Neural progenitor cell (in vitro differentiated cells): Measurements from ENCODE around the gene PREX1. TPM values are rescaled to one million over a fixed set of nuclear protein-coding genes. Genes with fewer than 3 reads are reported as not detected.
A peak's percentile ranks its signal among the peaks of the same experiment; 100 is the strongest.

ENCODE experiments used
- DNase-seq: peaks from one replicate; pipeline ENCODE4 v3.0.0-alpha.2; 2016; ENCODE audit warnings: low spot score
- H2AFZ ChIP-seq: fragments of 200-600 bp; sonication (generic); replicated peaks from 2 replicates; pipeline ENCODE4 v1.6.1; 2016; ENCODE audit warnings: antibody characterized with exemption
- H3F3A ChIP-seq: fragments of 200-600 bp; sonication (generic); 2 replicates; pipeline ENCODE4 v1.6.1; 2016; ENCODE audit warnings: antibody characterized with exemption, low read depth
- H3K27ac ChIP-seq: fragments of 200-600 bp; sonication (generic); 2 replicates; pipeline ENCODE4 v1.5.1; 2016; ENCODE audit warnings: mild to moderate bottlenecking
- H3K27me3 ChIP-seq: fragments of 200-600 bp; sonication (generic); 2 replicates; pipeline ENCODE4 v1.6.1; 2016; ENCODE audit warnings: mild to moderate bottlenecking, moderate library complexity
- H3K36me3 ChIP-seq: fragments of 200-600 bp; sonication (generic); 2 replicates; pipeline ENCODE4 v1.5.1; 2016
- H3K4me1 ChIP-seq: fragments of 200-600 bp; sonication (generic); 2 replicates; pipeline ENCODE4 v1.6.1; 2016; ENCODE audit warnings: mixed run types
- H3K4me2 ChIP-seq: fragments of 200-600 bp; sonication (generic); 2 replicates; pipeline ENCODE4 v1.6.1; 2016
- H3K4me3 ChIP-seq: fragments of 200-600 bp; sonication (generic); 2 replicates; pipeline ENCODE4 v1.5.1; 2016
- H3K79me2 ChIP-seq: fragments of 200-600 bp; sonication (generic); 2 replicates; pipeline ENCODE4 v1.6.1; 2016; ENCODE audit warnings: low read depth
- H3K9ac ChIP-seq: fragments of 200-600 bp; sonication (generic); 2 replicates; pipeline ENCODE4 v1.6.1; 2016
- H3K9me3 ChIP-seq: fragments of 200-600 bp; sonication (generic); 2 replicates; pipeline ENCODE4 v1.5.1; 2016; ENCODE audit warnings: low read depth
- H4K20me1 ChIP-seq: fragments of 200-600 bp; sonication (generic); 2 replicates; pipeline ENCODE4 v1.6.1; 2016; ENCODE audit warnings: low read depth
- H3K27ac Mint-ChIP-seq: 3 replicates; pipeline ENCODE4 v1.8.0; 2021; ENCODE audit warnings: mixed read lengths
- H3K27me3 Mint-ChIP-seq: 2 replicates; pipeline ENCODE4 v1.8.0; 2022; ENCODE audit warnings: low read depth, mild to moderate bottlenecking, inconsistent platforms, moderate library complexity, mixed read lengths; ENCODE audit not compliant: insufficient read depth
- H3K36me3 Mint-ChIP-seq: 3 replicates; pipeline ENCODE4 v1.8.0; 2021; ENCODE audit warnings: mixed read lengths
- H3K4me1 Mint-ChIP-seq: 3 replicates; pipeline ENCODE4 v1.8.0; 2021; ENCODE audit warnings: mixed read lengths
- H3K4me3 Mint-ChIP-seq: 3 replicates; pipeline ENCODE4 v1.8.0; 2021; ENCODE audit warnings: mild to moderate bottlenecking, moderate library complexity, mixed read lengths
- H3K9me3 Mint-ChIP-seq: 3 replicates; pipeline ENCODE4 v1.8.0; 2020; ENCODE audit warnings: mixed read lengths
- CTCF ChIP-seq: fragments of 200-600 bp; sonication (generic); IDR thresholded peaks from 2 replicates; pipeline ENCODE4 v1.5.1; 2017; ENCODE audit warnings: antibody characterized with exemption, mild to moderate bottlenecking
- EZH2 ChIP-seq: fragments of 200-600 bp; sonication (generic); IDR thresholded peaks from 2 replicates; pipeline ENCODE4 v1.6.1; 2017; ENCODE audit warnings: antibody characterized with exemption, mild to moderate bottlenecking, moderate library complexity
- EZH2phosphoT487 ChIP-seq: fragments of 200-600 bp; sonication (generic); IDR thresholded peaks from 2 replicates; pipeline ENCODE4 v1.6.1; 2017; ENCODE audit warnings: antibody characterized with exemption
- total RNA-seq: library from RNA; depleted of rRNA; stranded (reverse); fragments of >200 nt; gene quantifications from 2 replicates; pipeline ENCODE4 v1.2.3, GENCODE V29; 2015; ENCODE audit warnings: low replicate concordance

The PREX1 gene
- total RNA-seq, 1 donor from 2014 or later: 4.5 TPM

GRCh38 chr20:48821261-48821920, 6.4 kb downstream of the PREX1 start:
- no peak overlapping the region for H3K4me2 ChIP-seq
- no peak overlapping the region for H3K4me3 ChIP-seq
- H3K36me3 ChIP-seq: no peaks in the 10 kb centered on the region
- H3K9ac ChIP-seq: no peak overlapping the region
- Mint-ChIP-seq H3K9me3 (no peaks in the 10 kb centered on the region), H3K27ac (no peak overlapping the region), H3K4me3 (peak overlapping the region; percentile 52), H3K27me3 (peaks cover 6% of the 10 kb centered on the region), H3K4me1 (peaks cover 69% of the 10 kb centered on the region), H3K36me3 (peaks cover 11% of the 10 kb centered on the region)
- peaks cover 90% of the 10 kb centered on the region for H4K20me1 ChIP-seq
- peaks cover 73% of the 10 kb centered on the region for H3K27me3 ChIP-seq
- no peak overlapping the region for H2AFZ ChIP-seq
- no peaks in the 10 kb centered on the region for H3K79me2 ChIP-seq
- H3K27ac ChIP-seq: no peak overlapping the region
- DNase-seq: no peak
- H3K4me1 ChIP-seq: peaks cover 28% of the 10 kb centered on the region
- H3K9me3 ChIP-seq: no peaks in the 10 kb centered on the region
- TF ChIP-seq CTCF (no peak), EZH2 (no peak), EZH2phosphoT487 (no peak)
- H3F3A ChIP-seq: peaks cover 25% of the 10 kb centered on the region

- Mint-ChIP-seq H3K9me3 (no peaks in the 10 kb centered on the region), H3K27me3 (peaks cover 6% of the 10 kb centered on the region), H3K4me3 (no peak overlapping the region), H3K4me1 (peaks cover 61% of the 10 kb centered on the region), H3K36me3 (peaks cover 11% of the 10 kb centered on the region), H3K27ac (no peak overlapping the region)
- Histone ChIP-seq H3K4me1 (peaks cover 24% of the 10 kb centered on the region), H2AFZ (no peak overlapping the region), H3K4me2 (no peak overlapping the region), H4K20me1 (peaks cover 82% of the 10 kb centered on the region), H3K27me3 (peaks cover 73% of the 10 kb centered on the region), H3K36me3 (no peaks in the 10 kb centered on the region), H3K27ac (no peak overlapping the region), H3K9me3 (no peaks in the 10 kb centered on the region), H3K9ac (no peak overlapping the region), H3F3A (peaks cover 17% of the 10 kb centered on the region), H3K79me2 (no peaks in the 10 kb centered on the region), H3K4me3 (no peak overlapping the region)
- no peak for TF ChIP-seq EZH2
- no peak for TF ChIP-seq EZH2phosphoT487
- no peak for TF ChIP-seq CTCF
- no peak for DNase-seq
These were observed 7.2 kb downstream of the PREX1 start for GRCh38 chr20:48820649-48820973.

GRCh38 chr20:48819821-48820648, 7.8 kb downstream of the PREX1 start:
- Histone ChIP-seq H4K20me1 (peaks cover 76% of the 10 kb centered on the region), H3K9me3 (no peaks in the 10 kb centered on the region), H2AFZ (no peak overlapping the region), H3K9ac (no peak overlapping the region), H3K4me1 (peaks cover 18% of the 10 kb centered on the region), H3K79me2 (no peaks in the 10 kb centered on the region), H3K4me2 (no peak overlapping the region), H3F3A (peaks cover 12% of the 10 kb centered on the region), H3K27me3 (peaks cover 73% of the 10 kb centered on the region), H3K4me3 (no peak overlapping the region), H3K27ac (no peak overlapping the region), H3K36me3 (no peaks in the 10 kb centered on the region)
- Mint-ChIP-seq H3K9me3 (no peaks in the 10 kb centered on the region), H3K4me1 (peaks cover 56% of the 10 kb centered on the region), H3K4me3 (no peak overlapping the region), H3K27ac (peak overlapping the region; percentile 57), H3K36me3 (peaks cover 13% of the 10 kb centered on the region), H3K27me3 (peaks cover 6% of the 10 kb centered on the region)
- DNase-seq: no peak
- no peak for TF ChIP-seq CTCF
- TF ChIP-seq EZH2phosphoT487: no peak
- no peak for TF ChIP-seq EZH2
